Effector memory CD4-positive, alpha-beta T cell (primary cell): ENCODE measurements around the gene MED13.

Source experiments
- DNase-seq, 3 donors: peaks; one replicate each; pipeline ENCODE4 v3.0.0-alpha.2; 2020
- H3K27ac ChIP-seq: 2 replicates; pipeline ENCODE4 v1.7.0; 2013; ENCODE audit warnings: mild to moderate bottlenecking, low read length, moderate library complexity; ENCODE audit not compliant: insufficient read depth, poor library complexity, severe bottlenecking
- H3K27me3 ChIP-seq: replicated peaks from 2 replicates; pipeline ENCODE4 v1.7.0; 2013; ENCODE audit warnings: mild to moderate bottlenecking, low read length; ENCODE audit not compliant: insufficient read depth, control insufficient read depth, poor library complexity, severe bottlenecking
- H3K36me3 ChIP-seq: 2 replicates; pipeline ENCODE4 v1.7.0; 2013; ENCODE audit warnings: mild to moderate bottlenecking, low read length, moderate library complexity; ENCODE audit not compliant: control insufficient read depth, insufficient read depth
- H3K4me1 ChIP-seq: 2 replicates; pipeline ENCODE4 v1.7.0; 2013; ENCODE audit warnings: low read length, mild to moderate bottlenecking; ENCODE audit not compliant: control insufficient read depth, insufficient read depth, poor library complexity, severe bottlenecking
- H3K4me3 ChIP-seq: 2 replicates; pipeline ENCODE4 v1.7.0; 2013; ENCODE audit warnings: low read length, low read depth, mild to moderate bottlenecking; ENCODE audit not compliant: insufficient read depth, poor library complexity, severe bottlenecking
- H3K9me3 ChIP-seq: 2 replicates; pipeline ENCODE4 v1.7.0; 2013; ENCODE audit warnings: mild to moderate bottlenecking, low read length, moderate library complexity; ENCODE audit not compliant: control insufficient read depth
- total RNA-seq, 3 donors: gene quantifications; one replicate each; lab custom pipeline; 2026; lab: John Stamatoyannopoulos, UW

MED13 gene, protein sequence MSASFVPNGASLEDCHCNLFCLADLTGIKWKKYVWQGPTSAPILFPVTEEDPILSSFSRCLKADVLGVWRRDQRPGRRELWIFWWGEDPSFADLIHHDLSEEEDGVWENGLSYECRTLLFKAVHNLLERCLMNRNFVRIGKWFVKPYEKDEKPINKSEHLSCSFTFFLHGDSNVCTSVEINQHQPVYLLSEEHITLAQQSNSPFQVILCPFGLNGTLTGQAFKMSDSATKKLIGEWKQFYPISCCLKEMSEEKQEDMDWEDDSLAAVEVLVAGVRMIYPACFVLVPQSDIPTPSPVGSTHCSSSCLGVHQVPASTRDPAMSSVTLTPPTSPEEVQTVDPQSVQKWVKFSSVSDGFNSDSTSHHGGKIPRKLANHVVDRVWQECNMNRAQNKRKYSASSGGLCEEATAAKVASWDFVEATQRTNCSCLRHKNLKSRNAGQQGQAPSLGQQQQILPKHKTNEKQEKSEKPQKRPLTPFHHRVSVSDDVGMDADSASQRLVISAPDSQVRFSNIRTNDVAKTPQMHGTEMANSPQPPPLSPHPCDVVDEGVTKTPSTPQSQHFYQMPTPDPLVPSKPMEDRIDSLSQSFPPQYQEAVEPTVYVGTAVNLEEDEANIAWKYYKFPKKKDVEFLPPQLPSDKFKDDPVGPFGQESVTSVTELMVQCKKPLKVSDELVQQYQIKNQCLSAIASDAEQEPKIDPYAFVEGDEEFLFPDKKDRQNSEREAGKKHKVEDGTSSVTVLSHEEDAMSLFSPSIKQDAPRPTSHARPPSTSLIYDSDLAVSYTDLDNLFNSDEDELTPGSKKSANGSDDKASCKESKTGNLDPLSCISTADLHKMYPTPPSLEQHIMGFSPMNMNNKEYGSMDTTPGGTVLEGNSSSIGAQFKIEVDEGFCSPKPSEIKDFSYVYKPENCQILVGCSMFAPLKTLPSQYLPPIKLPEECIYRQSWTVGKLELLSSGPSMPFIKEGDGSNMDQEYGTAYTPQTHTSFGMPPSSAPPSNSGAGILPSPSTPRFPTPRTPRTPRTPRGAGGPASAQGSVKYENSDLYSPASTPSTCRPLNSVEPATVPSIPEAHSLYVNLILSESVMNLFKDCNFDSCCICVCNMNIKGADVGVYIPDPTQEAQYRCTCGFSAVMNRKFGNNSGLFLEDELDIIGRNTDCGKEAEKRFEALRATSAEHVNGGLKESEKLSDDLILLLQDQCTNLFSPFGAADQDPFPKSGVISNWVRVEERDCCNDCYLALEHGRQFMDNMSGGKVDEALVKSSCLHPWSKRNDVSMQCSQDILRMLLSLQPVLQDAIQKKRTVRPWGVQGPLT (N-terminal part only)
- total RNA-seq = 199 to 228 (median 200) reads per million in 3 donors

DNA sequence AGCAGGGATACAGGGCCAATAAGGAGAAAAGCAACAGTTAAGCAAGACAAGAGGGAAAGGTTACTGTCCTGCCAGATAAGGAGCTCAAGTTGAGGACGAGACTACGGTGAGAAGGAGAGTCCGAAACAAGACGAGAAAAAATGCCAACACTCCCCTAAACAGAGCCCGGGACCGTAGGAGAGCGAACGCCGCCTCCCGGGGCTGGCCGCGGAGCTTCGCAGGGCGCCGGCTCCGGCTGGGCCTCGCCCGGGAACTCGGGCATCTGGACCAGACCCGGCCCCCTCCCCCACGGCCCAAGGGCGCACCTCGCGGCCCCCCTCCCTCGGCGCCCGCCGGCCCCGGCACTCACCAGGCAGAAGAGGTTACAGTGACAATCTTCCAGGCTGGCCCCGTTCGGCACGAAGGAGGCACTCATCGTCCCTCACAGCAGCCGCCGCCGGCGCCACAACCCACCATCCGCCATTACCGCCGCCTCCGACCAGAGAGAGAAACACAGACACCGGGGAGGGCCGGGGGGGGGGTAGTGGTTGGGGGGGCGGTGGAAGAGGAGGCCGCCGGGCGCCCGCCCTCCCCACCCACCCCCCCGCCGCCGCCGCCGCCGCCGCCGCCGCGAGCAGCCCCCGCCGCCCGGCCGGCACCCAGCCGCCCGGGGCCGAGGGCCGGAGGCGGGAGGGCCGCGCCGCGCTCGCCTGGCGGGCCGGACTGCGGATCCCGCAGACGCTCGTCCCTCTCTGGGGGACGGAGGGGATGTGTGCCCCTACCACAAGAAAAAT lies at the start of gene MED13:
MED13 (minus strand) TSS at position 488 of the 773 bp plus-strand sequence; CDS start at position 415, 73 bp downstream.
- peak within 1 kb of the TSS; percentile 99 for H3K27ac ChIP-seq
- H3K36me3 ChIP-seq = no peaks in the 10 kb centered on the region
- no peaks in the 10 kb centered on the region for H3K27me3 ChIP-seq
- peak; percentile 55 to 62 (median 61) for DNase-seq
- no peaks in the 10 kb centered on the region for H3K9me3 ChIP-seq
- H3K4me3 ChIP-seq = peak within 1 kb of the TSS; percentile 99
- H3K4me1 ChIP-seq = no peaks in the 10 kb centered on the region

DNA sequence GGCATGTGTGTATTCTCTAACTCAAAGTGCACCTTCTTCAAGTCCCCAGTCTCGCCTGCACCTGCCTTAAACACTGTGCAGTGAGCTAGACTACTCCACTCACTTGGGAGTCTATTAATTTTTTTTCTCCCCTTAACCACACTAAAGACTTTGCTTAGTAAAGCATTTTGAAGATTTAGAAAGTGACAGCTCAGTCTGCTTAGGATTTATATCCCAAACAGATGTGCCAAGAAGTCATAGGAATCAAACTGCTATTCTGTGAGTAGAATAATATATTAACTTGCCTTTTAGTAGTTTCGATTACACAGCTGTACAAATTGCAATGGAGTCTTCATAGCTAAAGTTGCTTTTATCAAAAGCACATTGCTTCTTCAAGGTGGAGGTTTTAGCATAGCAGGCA lies 47.2 kb upstream of the MED13 start:
- Histone ChIP-seq H3K27ac (no peak overlapping the region), H3K36me3 (no peaks in the 10 kb centered on the region), H3K9me3 (no peaks in the 10 kb centered on the region), H3K27me3 (no peaks in the 10 kb centered on the region), H3K4me1 (no peaks in the 10 kb centered on the region), H3K4me3 (no peak overlapping the region)
- DNase-seq = no peak

DNA sequence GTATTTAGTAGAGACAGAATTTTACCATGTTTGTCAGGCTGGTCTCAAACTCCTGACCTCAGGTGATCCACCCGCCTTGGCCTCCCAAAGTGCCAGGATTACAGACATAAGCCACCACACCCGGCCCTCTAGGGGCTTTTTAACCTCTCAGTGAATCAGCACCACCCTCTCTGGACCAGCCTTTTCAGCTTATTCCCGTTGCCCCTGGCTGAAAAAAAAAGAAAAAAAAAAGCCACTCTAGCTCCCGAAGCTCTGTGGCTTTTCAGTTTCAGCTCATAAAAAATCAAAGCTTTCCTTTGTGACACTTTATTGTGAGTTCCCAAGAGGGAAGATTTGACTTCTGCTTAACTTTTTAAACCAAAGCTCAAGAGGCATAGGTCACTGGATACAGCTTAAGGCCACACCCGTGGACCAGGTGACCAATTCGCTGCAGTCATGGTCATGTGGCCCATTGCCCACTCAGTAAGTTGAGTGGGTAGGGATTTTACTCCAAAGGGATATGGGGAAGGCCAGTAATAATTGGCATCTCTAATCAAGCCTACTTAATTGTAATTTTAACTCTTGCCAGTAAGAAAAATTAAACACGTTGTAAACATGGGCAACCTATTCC lies 46.6 kb upstream of the MED13 start:
- H3K4me3 ChIP-seq = no peak overlapping the region
- no peaks in the 10 kb centered on the region for H3K9me3 ChIP-seq
- H3K4me1 ChIP-seq = no peaks in the 10 kb centered on the region
- DNase-seq = no peak
- H3K27ac ChIP-seq = no peak overlapping the region
- no peaks in the 10 kb centered on the region for H3K36me3 ChIP-seq
- no peaks in the 10 kb centered on the region for H3K27me3 ChIP-seq

DNA sequence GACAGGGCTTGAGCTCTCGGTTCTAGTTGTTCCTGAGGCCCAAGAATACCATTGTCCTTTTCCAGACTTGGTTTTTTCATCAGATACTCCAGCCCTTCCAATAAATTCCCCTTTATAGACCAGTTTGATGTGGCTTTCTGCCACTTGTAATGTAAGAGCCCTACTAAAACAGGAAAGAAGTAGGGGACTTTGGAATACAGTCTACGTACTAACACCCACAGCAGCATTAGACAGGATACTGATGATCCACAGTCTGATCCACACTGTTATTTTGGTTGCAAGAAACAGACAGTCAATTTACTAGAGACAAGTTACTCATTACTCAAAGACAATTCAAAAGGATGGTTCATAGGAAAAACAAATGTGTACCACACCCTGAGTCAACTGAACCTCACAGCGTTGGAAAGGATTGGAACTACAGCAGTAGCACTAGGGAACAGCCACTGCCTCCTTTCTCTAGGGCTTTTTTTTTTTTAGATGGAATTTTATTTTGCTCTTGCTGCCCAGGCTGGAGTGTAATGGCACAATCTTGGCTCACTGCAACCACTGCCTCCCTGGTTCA lies 45.9 kb upstream of the MED13 start:
- Histone ChIP-seq H3K9me3 (no peaks in the 10 kb centered on the region), H3K36me3 (no peaks in the 10 kb centered on the region), H3K4me1 (no peaks in the 10 kb centered on the region), H3K4me3 (no peak overlapping the region), H3K27me3 (no peaks in the 10 kb centered on the region), H3K27ac (no peak overlapping the region)
- DNase-seq = no peak

DNA sequence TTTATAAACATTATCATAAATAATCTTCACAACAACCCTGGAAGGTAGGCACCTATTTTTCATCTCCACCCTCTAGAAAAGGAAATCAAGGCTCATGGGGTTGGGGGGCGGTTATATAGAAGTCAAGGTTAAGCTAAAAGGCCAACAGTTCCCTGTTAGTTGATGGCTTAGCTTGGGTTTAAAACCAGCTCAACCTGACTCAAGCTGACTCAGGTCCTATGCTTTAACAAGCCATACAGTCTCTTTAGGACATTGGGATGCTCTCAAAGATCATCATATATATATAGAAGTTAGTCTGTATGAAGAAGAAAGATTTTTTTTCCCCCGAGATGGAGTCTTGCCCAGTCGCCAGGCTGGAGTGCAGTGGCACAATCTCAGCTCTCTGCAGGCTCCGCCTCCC lies 44.8 kb upstream of the MED13 start:
- no peaks in the 10 kb centered on the region for H3K9me3 ChIP-seq
- no peak for DNase-seq
- no peaks in the 10 kb centered on the region for H3K27me3 ChIP-seq
- no peak overlapping the region for H3K4me3 ChIP-seq
- no peaks in the 10 kb centered on the region for H3K36me3 ChIP-seq
- no peaks in the 10 kb centered on the region for H3K4me1 ChIP-seq
- no peak overlapping the region for H3K27ac ChIP-seq

DNA sequence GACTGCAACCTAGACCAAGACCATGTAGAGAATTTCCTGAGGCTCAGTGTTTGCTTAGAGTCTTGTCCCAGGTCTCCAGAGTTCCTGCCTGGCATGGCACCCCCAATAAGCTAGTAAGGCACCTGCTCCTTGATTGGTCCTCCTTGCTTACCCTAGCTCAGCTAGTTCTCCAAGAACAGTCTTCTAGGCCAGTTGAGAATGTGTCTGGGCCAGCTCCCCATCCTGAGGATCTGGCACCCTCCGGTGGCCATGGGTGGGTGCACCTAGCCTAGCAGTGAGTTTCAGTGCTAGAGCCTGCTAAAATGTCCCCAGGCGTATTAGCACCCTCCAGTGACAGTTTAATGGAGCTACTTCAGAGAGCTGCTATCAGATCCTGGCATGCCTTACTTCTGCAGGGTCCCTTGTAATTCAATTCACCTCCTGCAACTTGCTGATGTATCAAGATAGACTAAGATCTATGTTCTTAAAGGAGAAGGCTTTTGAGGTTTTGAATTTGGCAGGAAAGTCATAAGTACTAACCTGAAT lies 44.4 kb upstream of the MED13 start:
- H3K9me3 ChIP-seq = no peaks in the 10 kb centered on the region
- no peaks in the 10 kb centered on the region for H3K36me3 ChIP-seq
- H3K27me3 ChIP-seq = no peaks in the 10 kb centered on the region
- H3K4me3 ChIP-seq = no peak overlapping the region
- no peaks in the 10 kb centered on the region for H3K4me1 ChIP-seq
- DNase-seq = peak in 1 of 3 donors; percentile 0
- H3K27ac ChIP-seq = no peak overlapping the region

DNA sequence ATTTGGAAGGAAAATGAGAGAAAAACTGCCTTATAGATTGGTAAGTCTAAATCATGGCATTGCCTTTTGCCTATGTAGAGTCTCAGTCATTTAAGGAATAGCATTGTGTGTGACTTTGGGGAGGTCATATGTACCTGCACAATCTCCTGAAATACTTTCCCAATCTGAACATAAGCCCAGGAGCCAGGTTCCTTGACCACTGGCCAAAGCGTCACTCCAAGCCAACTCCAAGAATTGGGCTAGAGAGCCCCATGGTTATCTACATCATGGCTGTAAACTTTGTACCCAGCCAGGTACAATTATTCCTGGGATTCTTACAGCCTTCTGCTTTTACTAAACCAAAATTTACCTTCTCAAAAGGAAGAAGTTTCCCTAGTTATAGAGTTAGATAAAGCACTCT lies 40.8 kb upstream of the MED13 start:
- Histone ChIP-seq H3K27me3 (no peaks in the 10 kb centered on the region), H3K4me1 (no peaks in the 10 kb centered on the region), H3K9me3 (no peaks in the 10 kb centered on the region), H3K36me3 (no peaks in the 10 kb centered on the region), H3K27ac (no peak overlapping the region), H3K4me3 (no peak overlapping the region)
- DNase-seq = no peak

DNA sequence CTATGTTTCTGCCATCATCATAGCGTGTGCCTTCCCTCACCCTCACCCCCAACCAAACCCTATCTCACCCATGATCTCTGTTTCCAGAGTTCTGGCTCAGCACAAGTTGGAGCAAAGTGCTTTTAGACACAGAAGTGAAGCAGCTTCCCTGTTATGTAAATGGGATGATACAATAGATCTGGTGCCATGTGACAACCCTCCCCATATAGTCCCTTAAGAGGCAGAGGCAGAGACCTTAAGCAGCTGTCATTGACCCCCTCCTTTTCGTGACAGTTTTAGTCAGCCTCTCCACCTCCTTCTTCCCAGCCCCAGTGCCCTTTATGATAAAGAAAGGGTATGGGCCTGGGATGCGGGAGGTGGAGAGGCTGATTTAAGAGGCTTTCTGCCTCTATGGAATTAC lies 40.3 kb upstream of the MED13 start:
- no peaks in the 10 kb centered on the region for H3K9me3 ChIP-seq
- DNase-seq = no peak
- no peaks in the 10 kb centered on the region for H3K36me3 ChIP-seq
- H3K27me3 ChIP-seq = no peaks in the 10 kb centered on the region
- no peaks in the 10 kb centered on the region for H3K4me1 ChIP-seq
- H3K27ac ChIP-seq = no peak overlapping the region
- no peak overlapping the region for H3K4me3 ChIP-seq
